GM06990 (cell line): Measurements from ENCODE around the gene DBET.
"Not testable (repeated sequence)": the region's sequence is repeated elsewhere in the genome, so short reads cannot be mapped to it uniquely, and the experiment has no call there.

ENCODE experiments used
- DNase-seq: peaks from one replicate; pipeline ENCODE4 v3.0.0-alpha.2; 2011; ENCODE audit not compliant: insufficient read length; ENCODE audit errors: extremely low read depth
- H3K27me3 ChIP-seq: replicated peaks from 2 replicates; pipeline ENCODE4 v1.6.0; 2011; ENCODE audit warnings: low read length; ENCODE audit not compliant: control insufficient read depth, insufficient read depth
- H3K36me3 ChIP-seq: 2 replicates; pipeline ENCODE4 v1.5.1; 2011; ENCODE audit warnings: low read length; ENCODE audit not compliant: control insufficient read depth, insufficient read depth
- H3K4me3 ChIP-seq: replicated peaks from 2 replicates; pipeline ENCODE4 v1.5.1; 2011; ENCODE audit warnings: low read depth, mild to moderate bottlenecking, control low read depth, low read length

DBET gene

DNA sequence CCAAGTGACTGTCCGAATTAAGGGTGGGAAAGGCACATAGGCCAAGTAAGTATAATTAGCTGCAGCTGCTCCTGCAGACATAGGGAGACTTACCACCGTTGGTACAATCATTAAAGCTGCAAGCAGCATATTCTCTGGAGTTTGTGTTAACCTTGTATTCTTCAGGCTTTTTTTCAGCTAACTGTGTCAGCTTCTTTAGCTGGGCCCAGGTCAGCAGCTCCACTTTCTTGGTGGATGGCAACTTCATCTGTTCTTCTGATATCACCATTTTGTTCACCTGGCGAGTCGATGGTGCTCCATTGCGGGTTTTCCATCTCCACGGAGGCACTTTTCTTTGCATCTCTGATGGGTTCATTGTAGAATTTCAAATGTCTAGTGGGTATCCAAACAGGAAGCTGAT is 44.5 kb downstream of the DBET start:
- not testable (repeated sequence) for H3K4me3 ChIP-seq, DNase-seq, H3K27me3 ChIP-seq, H3K36me3 ChIP-seq

DNA sequence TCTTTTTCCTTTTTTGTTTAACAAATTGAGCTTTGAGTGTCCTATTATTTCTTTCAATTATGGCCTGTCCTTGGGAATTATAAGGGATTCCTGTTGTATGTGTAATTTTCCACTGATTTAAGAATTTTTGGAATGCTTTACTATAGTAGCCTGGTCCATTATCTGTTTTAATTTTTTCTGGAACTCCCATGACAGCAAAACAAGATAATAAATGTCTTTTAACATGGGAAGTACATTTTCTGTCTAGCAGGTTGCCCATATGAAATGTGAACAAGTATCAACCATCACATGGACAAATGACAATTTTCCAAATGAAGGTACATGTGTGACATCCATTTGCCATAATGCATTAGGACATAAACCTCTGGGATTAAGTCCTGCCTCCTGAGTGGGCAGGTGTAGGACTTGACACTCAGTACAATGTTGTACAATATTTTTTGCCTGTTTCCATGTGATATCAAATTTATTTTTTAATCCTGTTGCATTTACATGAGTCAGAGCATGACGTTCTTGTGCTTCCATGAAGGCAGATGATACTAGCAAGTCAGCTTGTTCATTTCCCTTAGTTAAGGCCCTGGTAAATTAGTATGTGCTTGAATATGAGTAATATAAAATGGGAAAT is 45.2 kb downstream of the DBET start:
- DNase-seq, H3K36me3 ChIP-seq, H3K4me3 ChIP-seq, H3K27me3 ChIP-seq: not testable (repeated sequence)

DNA sequence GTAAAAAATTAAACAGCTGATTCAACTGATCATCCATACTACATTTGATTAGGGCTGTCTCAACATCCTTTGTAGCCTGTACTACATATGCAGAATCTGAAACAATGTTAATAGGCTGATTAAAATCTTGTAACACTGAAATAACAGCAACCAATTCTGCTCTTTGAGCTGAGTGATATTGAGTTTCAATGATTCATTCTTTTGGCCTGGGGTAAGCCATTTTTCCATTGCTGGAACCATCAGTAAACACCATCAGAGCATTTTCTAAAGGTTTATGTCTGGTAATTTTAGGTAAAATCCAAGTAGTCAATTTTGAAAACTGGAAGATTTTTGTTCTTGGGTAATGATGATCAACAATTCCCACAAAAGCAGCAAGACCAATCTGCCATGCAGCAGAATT is 45.7 kb downstream of the DBET start:
- H3K36me3 ChIP-seq, DNase-seq, H3K27me3 ChIP-seq, H3K4me3 ChIP-seq: not testable (repeated sequence)

DNA sequence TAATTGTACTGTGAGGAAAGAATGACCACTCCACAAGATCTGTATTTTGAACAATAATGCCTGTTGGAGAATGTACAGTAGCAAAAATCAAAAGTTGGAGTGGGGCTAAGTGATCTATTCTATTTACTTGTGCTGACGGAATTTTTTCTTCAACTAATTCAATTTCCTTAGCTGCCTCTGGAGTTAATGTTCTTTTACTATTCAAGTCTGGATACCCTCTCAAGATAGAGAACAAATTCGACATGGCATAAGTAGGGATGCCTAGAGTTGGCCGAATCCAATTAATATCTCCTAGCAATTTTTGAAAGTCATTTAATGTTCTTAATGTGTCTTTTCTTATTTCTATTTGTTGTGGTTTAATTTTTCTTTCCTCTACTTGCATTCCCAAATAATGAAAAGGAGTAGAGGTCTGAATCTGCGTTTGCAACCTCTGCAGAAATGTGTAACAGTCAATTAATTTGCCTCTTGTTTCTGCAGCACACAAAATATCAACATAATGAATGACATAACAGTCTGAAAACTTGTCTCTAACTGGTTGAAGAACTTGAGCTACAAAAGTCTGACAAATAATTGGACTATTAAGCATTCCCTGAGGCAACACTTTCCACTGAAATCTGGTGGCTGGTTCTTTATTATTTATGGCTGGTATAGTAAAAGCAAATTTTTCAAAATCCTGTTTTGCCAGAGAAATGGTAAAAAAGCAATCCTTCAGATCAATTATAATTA is 46.4 kb downstream of the DBET start:
- not testable (repeated sequence) for H3K36me3 ChIP-seq, H3K27me3 ChIP-seq, DNase-seq, H3K4me3 ChIP-seq

DNA sequence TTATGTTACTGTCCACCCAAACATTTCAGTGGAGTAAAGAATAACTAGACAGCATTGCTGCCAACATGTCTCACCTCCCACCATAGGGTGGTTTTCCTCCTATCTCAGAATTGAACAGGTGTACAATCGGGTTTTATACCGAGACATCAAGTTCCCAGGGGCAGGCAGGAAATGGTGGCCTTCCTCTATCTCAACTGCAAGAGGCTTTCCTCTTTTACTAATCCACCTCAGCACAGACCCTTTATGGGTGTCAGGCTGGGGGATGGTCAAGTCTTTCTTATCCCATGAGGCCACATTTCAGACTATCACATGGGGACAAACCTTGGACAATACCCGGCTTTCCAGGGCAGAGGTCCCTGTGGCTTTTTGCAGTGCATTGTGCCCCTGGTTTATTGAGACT is 48.6 kb downstream of the DBET start:
- H3K4me3 ChIP-seq, H3K27me3 ChIP-seq, DNase-seq: not testable (repeated sequence)

DNA sequence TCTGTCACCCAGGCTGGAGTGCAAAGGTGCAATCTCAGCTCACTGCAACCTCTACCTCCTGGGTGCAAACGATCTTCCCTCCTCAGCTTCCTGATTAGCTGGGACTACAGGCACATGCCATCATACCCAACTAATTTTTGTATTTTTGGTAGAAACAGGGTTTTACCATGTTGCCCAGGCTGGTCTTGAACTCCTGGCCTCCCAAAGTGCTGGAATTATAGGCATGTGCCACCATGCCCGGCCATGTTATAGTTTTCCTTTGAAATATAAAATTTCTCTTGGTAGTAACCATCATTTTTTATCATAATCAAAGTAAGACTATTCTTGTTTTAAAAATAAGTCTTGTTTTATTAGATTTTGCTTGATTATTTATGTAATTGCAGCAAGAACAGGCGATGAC is 50.7 kb downstream of the DBET start:
- not testable (repeated sequence) for H3K36me3 ChIP-seq, H3K27me3 ChIP-seq, DNase-seq, H3K4me3 ChIP-seq

More for the DNA sequence above, 48.6 kb downstream of the DBET start:
- H3K36me3 ChIP-seq: not testable (repeated sequence)
